Heart right ventricle (tissue), 16 donors: ENCODE measurements around the gene PRSS3. TPM values are rescaled to one million over a fixed set of nuclear protein-coding genes. Genes with fewer than 3 reads are reported as not detected.

Source experiments
- ATAC-seq, 8 donors: fragments of 200-7000 bp; cut with Tn5 transposase; one replicate each; pipeline ENCODE4 v1.9.1; 2020; ENCODE audit warnings: mild to moderate bottlenecking in 8 of 8, moderate library complexity in 8 of 8, moderate number of reproducible peaks in 1 of 8
- DNase-seq, 2 donors: peaks; one replicate each; pipeline ENCODE4 v3.0.0-alpha.2; 2020
- H3K27ac ChIP-seq, 10 donors: fragments of 200-600 bp; sonication (generic) in 2 of 10; one replicate each; pipeline versions ENCODE4 v1.5.0 to v1.8.0; 2020 to 2022; ENCODE audit warnings: mild to moderate bottlenecking in 3 of 10
- H3K27me3 ChIP-seq, 7 donors: fragments of 200-600 bp; one replicate each; pipeline ENCODE4 v1.8.0; 2021 to 2022; ENCODE audit warnings: mild to moderate bottlenecking in 2 of 7
- H3K36me3 ChIP-seq, 9 donors: fragments of 200-600 bp; sonication (generic) in 1 of 9; one replicate each; pipeline versions ENCODE4 v1.5.0 to v1.8.0; 2020 to 2022; ENCODE audit warnings: mild to moderate bottlenecking in 2 of 9
- H3K4me1 ChIP-seq, 9 donors: fragments of 200-600 bp; sonication (generic) in 1 of 9; one replicate each; pipeline versions ENCODE4 v1.5.0 to v1.8.0; 2020 to 2022; ENCODE audit warnings: mild to moderate bottlenecking in 4 of 9
- H3K4me3 ChIP-seq, 10 donors: fragments of 200-600 bp; sonication (generic) in 2 of 10; one replicate each; pipeline versions ENCODE4 v1.5.0 to v1.8.0; 2020 to 2022; ENCODE audit warnings: mild to moderate bottlenecking in 7 of 10, moderate library complexity in 2 of 10
- H3K9me3 ChIP-seq, 11 donors: fragments of 200-600 bp in 10 of 11; sonication (generic) in 2 of 11; one replicate each; pipeline versions ENCODE4 v1.5.0 to v1.8.0; 2013 to 2022; ENCODE audit warnings: mild to moderate bottlenecking in 2 of 11, control low read depth in 1 of 11, moderate library complexity in 1 of 11
- CTCF ChIP-seq, 9 donors: fragments of 200-600 bp; sonication (generic) in 2 of 9; IDR thresholded peaks; one replicate each; pipeline versions ENCODE4 v1.5.0 to v1.8.0; 2021 to 2022; ENCODE audit warnings: antibody characterized with exemption in 9 of 9, mild to moderate bottlenecking in 5 of 9, moderate library complexity in 1 of 9
- WGBS, 2 donors: extraction: QIAGEN DNeasy Blood & Tissue Kit; methylation state at CpG; one replicate each; pipeline ENCODE4 v1.1.7; 2013; ENCODE audit warnings: inconsistent platforms in 1 of 2; 5-methylcytosine and 5-hydroxymethylcytosine counted together
- intact Hi-C, 10 donors: fragments of 100-400 bp; cut with DNase I; formaldehyde crosslinking; loops; one replicate each; pipeline versions ENCODE4 v1.11.1 to v1.14.2; 2022
- polyA plus RNA-seq, 2 donors: library from polyadenylated mRNA; stranded (reverse); fragments of 200-250 nt; gene quantifications; one replicate each; pipeline ENCODE4 v1.2.3, GENCODE V29; 2013
- total RNA-seq, 10 donors: library from RNA; stranded (reverse); fragmentation: NEBNext Ultra II Directional in 3 of 10; extraction: Animal tissue kit (Norgen Biotek cat#: 25700) in 3 of 10; gene quantifications; one replicate each; pipeline versions ENCODE4 v1.2.1 to v1.2.4, GENCODE V29; 2021 to 2023
- donor health status: Arrhythmogenic right ventricular cardiomyopathy.
- donor health status: ischemic (EF 13 %, LVEDD 7.1; RV severe dilation, severe dysfunction).
- donor health status: healthy with polysubstance abuse.
- donor health status: DM: no; HTN: yes; CAD: no.
- donor health status: DM: no; HTN: no; CAD: no.
- donor health status: ischemic (EF 25% LVEDD 6.9; RV normal size, moderate dysfunction).
- donor health status: ischemic (EF 25% LVEDD 5.7; RV mildly dilated, moderate dysfunction).
- donor health status: healthy.
- donor health status: DM: yes; HTN: yes; CAD: no.
- donor health status: Ischemic cardiomyopathy.
- donor health status: ischemic (EF 35%, LVEDD 5.7; RV mildly dilated, moderate dysfunction).
- donor health status: nonischemic (EF 11% LVEDD 7.7; RV severe dilation, severe dysfunction).
- donor health status: DM: yes; HTN: yes; CAD: no.
- donor health status: PGD.
- donor health status: ischemic (EF 29% LVEDD 5.4; RV normal size, mild dysfunction).
- donor health status: nonischemic (EF 23%, LVEDD 6.1; RV moderate dilation, normal function).

The PRSS3 gene
- total and polyA plus RNA-seq, 12 donors = 0.07 to 1.0 (median 0.66) TPM; not detected in 4

DNA sequence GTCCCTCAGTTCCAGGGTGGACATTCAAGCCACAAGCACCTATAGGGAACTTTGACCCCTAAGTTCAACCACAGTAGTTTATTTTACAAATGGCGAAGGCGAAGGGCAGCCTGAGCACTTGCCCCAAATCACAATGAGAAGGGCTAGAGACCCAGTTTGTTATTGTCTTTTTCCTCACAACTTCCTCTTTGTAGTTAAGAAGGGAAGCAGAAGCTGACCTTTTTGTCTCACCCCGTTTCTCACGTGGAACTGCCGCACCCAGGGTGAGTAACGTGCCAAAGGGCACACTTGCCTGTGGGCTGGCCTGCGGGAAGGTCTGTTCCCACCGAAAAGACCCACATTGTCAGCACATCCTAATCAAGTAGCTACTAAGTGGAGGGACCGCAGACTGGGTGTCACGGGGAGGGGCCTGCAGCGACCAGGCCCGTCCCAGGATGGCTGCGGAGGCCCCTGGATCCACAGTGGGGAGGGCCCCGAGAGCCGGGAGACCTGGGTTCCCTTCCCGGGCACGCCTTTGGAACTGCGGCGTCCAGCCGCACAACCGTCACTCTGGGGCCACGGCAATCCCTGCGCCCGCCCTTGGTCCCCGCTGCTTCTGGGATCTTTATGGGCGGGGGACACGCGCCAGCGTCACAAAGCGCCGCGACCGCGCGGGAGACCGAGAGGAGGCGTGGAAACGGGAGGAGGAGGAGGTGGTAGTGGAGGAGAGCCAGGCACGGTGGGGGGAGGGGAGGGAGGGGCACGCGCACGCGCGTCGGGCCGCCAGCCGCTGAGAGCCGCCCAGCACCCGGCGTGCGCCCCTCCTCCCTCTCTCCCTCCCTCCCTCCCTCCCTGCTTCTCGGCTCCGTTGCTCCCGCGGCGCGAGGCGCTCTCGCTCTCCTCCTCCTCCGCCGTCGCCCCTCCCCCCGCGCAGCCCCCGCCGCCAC lies 21.2 kb downstream of the PRSS3 start, which contains the start of gene UBE2R2:
Gene UBE2R2 (plus strand): TSS at position 834 of the 926 bp plus-strand sequence. CDS start 598 bp downstream, outside the sequence.
- H3K4me1 ChIP-seq = peaks cover 6 to 63% (median 51%) of the 10 kb centered on the region in 9 donors
- no peaks in the 10 kb centered on the region for H3K9me3 ChIP-seq
- H3K36me3 ChIP-seq = peaks cover 0 to 3% (median 0%) of the 10 kb centered on the region in 9 donors
- no peaks in the 10 kb centered on the region for H3K27me3 ChIP-seq
- no peak for TF ChIP-seq CTCF (IDR thresholded peaks at IDR 0.05)
- peak; percentile 89 to 94 (median 92) for ATAC-seq
- peak within 1 kb of the TSS; percentile 98 to 100 (median 99) for H3K27ac ChIP-seq
- intact Hi-C loops = loop anchor here in 9 of 10 donors (2.0 to 10.0 kb wide), 10 partner anchors 36 to 438 kb away; no protein-coding TSS in a partner anchor
- WGBS, 2 donors = 2 to 5% methylated on average over 30 to 57 of the region's 66 CpGs
- peak; percentile 94 for DNase-seq
- H3K4me3 ChIP-seq = peak within 1 kb of the TSS; percentile 65 to 96 (median 90)

DNA sequence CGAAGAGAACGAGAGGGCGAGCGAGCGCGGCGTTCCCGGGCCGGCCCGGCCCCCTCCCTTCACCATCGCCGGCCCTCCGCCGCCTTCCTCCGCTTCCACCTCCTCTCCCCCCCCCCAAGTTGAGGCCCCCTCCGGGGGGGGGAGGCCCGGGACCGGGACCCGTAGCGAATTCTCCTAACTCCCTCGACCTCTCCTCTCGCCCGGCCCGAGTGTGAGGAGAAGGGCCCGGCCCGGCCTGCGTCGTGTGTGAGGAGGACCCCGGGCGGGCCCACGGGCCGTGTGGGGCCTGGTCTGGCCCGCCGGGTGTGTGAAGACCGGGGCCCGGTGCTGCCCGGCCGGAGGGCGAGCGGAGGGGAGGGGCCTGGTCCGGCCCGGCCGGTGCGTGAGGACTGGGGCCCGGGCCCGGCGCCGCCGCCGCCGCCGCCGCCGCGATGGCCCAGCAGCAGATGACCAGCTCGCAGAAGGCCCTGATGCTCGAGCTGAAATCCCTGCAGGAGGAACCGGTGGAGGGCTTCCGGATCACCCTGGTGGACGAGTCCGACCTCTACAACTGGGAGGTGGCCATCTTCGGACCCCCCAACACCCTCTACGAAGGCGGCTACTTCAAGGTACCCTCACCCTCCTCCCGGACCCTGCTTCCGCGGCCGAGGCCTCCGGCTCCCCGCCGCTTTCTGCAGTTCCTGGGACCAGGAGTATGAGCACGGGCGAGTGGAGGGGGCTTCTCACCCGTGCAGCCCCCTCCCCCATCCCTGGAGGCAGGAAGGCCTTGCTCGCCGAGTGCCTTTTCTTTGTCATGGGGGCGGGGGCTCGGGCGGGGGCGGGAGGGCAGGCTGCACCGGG lies 22.2 kb downstream of the PRSS3 start:
- peak in 7 of 9 donors; percentile 5 to 35 (median 16) for TF ChIP-seq CTCF (IDR thresholded peaks at IDR 0.05)
- H3K27ac ChIP-seq = peak overlapping the region; percentile 98 to 100 (median 99)
- peaks cover 0 to 3% (median 0%) of the 10 kb centered on the region in 9 donors for H3K36me3 ChIP-seq
- peaks cover 6 to 68% (median 59%) of the 10 kb centered on the region in 9 donors for H3K4me1 ChIP-seq
- ATAC-seq (peak; percentile 10 to 69 (median 28)), DNase-seq (peak; percentile 56 to 65)
- intact Hi-C loops = loop anchor here in 9 of 10 donors (2.0 to 10.0 kb wide), 10 partner anchors 35 to 437 kb away; no protein-coding TSS in a partner anchor
- WGBS, 2 donors = 0 to 1% methylated on average over 60 to 76 of the region's 81 CpGs
- peak overlapping the region; percentile 65 to 96 (median 90) for H3K4me3 ChIP-seq
- H3K9me3 ChIP-seq = no peaks in the 10 kb centered on the region
- no peaks in the 10 kb centered on the region for H3K27me3 ChIP-seq

DNA sequence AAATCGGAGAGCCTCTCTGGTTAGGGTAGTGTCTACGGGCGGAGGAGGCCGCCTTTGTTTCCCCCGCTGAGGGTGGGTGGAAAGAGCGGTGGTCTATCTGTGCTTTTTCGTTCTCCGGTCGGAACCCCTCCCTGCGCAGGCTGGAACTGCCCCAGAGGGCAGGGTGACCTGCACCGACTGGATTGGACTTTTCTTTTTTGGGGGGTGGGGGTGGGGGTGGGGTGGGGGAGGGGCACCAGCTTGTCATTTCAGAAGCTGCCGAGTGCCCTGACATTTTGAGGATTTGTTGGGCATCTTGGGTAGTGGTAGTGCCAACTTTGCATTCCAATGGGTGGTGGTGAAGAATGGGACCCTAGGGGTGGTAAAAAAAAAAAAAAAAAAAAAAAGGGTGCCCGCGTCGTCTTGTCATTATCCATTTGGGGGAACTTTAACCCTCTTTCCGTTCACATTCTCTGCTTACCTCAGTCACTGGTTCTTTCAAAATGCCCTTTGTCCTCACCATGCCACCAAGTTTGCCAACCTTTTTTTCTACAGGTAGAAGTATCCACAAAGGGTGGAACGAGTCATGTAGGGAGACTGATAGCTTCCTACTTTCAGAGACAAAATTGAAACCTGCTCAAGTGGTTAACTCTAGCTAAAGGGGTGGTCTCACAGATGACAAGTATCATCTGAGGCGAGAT lies 22.9 kb downstream of the PRSS3 start:
- Histone ChIP-seq H3K36me3 (peaks cover 0 to 4% (median 0%) of the 10 kb centered on the region in 9 donors), H3K27me3 (no peaks in the 10 kb centered on the region), H3K27ac (peak overlapping the region; percentile 98 to 100 (median 99)), H3K4me3 (peak overlapping the region; percentile 65 to 96 (median 90)), H3K4me1 (peaks cover 6 to 74% (median 58%) of the 10 kb centered on the region in 9 donors), H3K9me3 (no peaks in the 10 kb centered on the region)
- intact Hi-C loops = loop anchor here in 9 of 10 donors (5.0 to 10.0 kb wide), 9 partner anchors 34 to 436 kb away; no protein-coding TSS in a partner anchor
- no peak for TF ChIP-seq CTCF (IDR thresholded peaks at IDR 0.05)
- 1% methylated on average over 18 of the region's 18 CpGs for WGBS, 2 donors
- ATAC-seq (peak in 7 of 8 donors; percentile 0 to 34 (median 23)), DNase-seq (peak in 1 of 2 donors; percentile 61)
